ENCODE measurements around the gene HLA-DQB1. TPM values are rescaled to one million over a fixed set of nuclear protein-coding genes. Genes with fewer than 3 reads are reported as not detected.

The HLA-DQB1 gene
- total RNA-seq, 2 experiments from 2014 or later: 21.5 to 21.7 TPM

GRCh38 chr6:32627831-32628230, 38.6 kb downstream of the HLA-DQB1 start:
- Histone ChIP-seq H3K4me1 (ENCODE audit: insufficient read depth, low read length) (peaks cover 12% of the 10 kb centered on the region), H3K36me3 (ENCODE audit: insufficient read depth, low read length) (no peaks in the 10 kb centered on the region), H3K4me3 (ENCODE audit: low read length) (no peak overlapping the region), H3K9me3 (ENCODE audit: control insufficient read depth in 1 of 2, insufficient read depth in 1 of 2, low read length in 2 of 2) (no peaks in the 10 kb centered on the region), H3K27ac (ENCODE audit: low read depth in 1 of 2, low read length in 2 of 2) (no peak overlapping the region), H3K27me3 (ENCODE audit: control insufficient read depth in 1 of 2, insufficient read depth in 2 of 2, low read length in 2 of 2) (no peaks in the 10 kb centered on the region)
- intact Hi-C loops (cut with DNase I, micrococcal nuclease): loop anchor here in 1 of 2 experiments (5.0 kb wide), 1 partner anchor 54 kb away; no protein-coding TSS in a partner anchor
- no peaks in the 10 kb centered on the region for H3K36me3 Mint-ChIP-seq (ENCODE audit: low read depth)
- H3K27ac Mint-ChIP-seq: peak overlapping the region; percentile 38
- peak; percentile 37 for ATAC-seq (ENCODE audit: poor library complexity)
- no peaks in the 10 kb centered on the region for H3K9me3 Mint-ChIP-seq
- peaks cover 50% of the 10 kb centered on the region for H3K4me1 Mint-ChIP-seq (ENCODE audit: low read depth)
- peak overlapping the region; percentile 30 for H3K4me3 Mint-ChIP-seq
- no peaks in the 10 kb centered on the region for H3K27me3 Mint-ChIP-seq
- DNase-seq: peak in 7 of 14 experiments; percentile 11 to 71 (median 28)
- ChIA-PET CTCF (no interaction called here), POLR2A (no interaction called here)
- TF ChIP-seq CTCF (IDR thresholded peaks at IDR 0.05): no peak

GRCh38 chr6:32627249-32627648, 39.2 kb downstream of the HLA-DQB1 start:
- Mint-ChIP-seq H3K4me1 (ENCODE audit: low read depth) (peaks cover 50% of the 10 kb centered on the region), H3K27me3 (no peaks in the 10 kb centered on the region), H3K4me3 (no peak overlapping the region), H3K9me3 (no peaks in the 10 kb centered on the region), H3K36me3 (ENCODE audit: low read depth) (no peaks in the 10 kb centered on the region), H3K27ac (no peak overlapping the region)
- no peak for TF ChIP-seq CTCF (IDR thresholded peaks at IDR 0.05)
- ATAC-seq (ENCODE audit: poor library complexity): no peak
- POLR2A ChIA-PET: no interaction called here
- intact Hi-C loops (cut with DNase I, micrococcal nuclease): loop anchor here in 1 of 2 experiments (5.0 kb wide), 1 partner anchor 55 kb away; no protein-coding TSS in a partner anchor
- H3K4me3 ChIP-seq (ENCODE audit: low read length): no peak overlapping the region
- peaks cover 18% of the 10 kb centered on the region for H3K4me1 ChIP-seq (ENCODE audit: insufficient read depth, low read length)
- no peak for DNase-seq
- H3K9me3 ChIP-seq (ENCODE audit: control insufficient read depth in 1 of 2, insufficient read depth in 1 of 2, low read length in 2 of 2): no peaks in the 10 kb centered on the region
- H3K36me3 ChIP-seq (ENCODE audit: insufficient read depth, low read length): no peaks in the 10 kb centered on the region
- CTCF ChIA-PET: no interaction called here
- H3K27ac ChIP-seq (ENCODE audit: low read depth in 1 of 2, low read length in 2 of 2): no peak overlapping the region
- H3K27me3 ChIP-seq (ENCODE audit: control insufficient read depth in 1 of 2, insufficient read depth in 2 of 2, low read length in 2 of 2): no peaks in the 10 kb centered on the region

- no peaks in the 10 kb centered on the region for H3K27me3 Mint-ChIP-seq
- no peak overlapping the region for H3K4me3 Mint-ChIP-seq
- CTCF ChIA-PET: no interaction called here
- Histone ChIP-seq H3K27ac (ENCODE audit: low read depth in 1 of 2, low read length in 2 of 2) (no peak overlapping the region), H3K4me3 (ENCODE audit: low read length) (no peak overlapping the region), H3K27me3 (ENCODE audit: control insufficient read depth in 1 of 2, insufficient read depth in 2 of 2, low read length in 2 of 2) (no peaks in the 10 kb centered on the region), H3K4me1 (ENCODE audit: insufficient read depth, low read length) (peaks cover 23% of the 10 kb centered on the region), H3K9me3 (ENCODE audit: control insufficient read depth in 1 of 2, insufficient read depth in 1 of 2, low read length in 2 of 2) (no peaks in the 10 kb centered on the region), H3K36me3 (ENCODE audit: insufficient read depth, low read length) (no peaks in the 10 kb centered on the region)
- intact Hi-C loops (cut with DNase I, micrococcal nuclease): loop anchor here in 1 of 2 experiments (5.0 kb wide), 1 partner anchor 57 kb away; no protein-coding TSS in a partner anchor
- peaks cover 62% of the 10 kb centered on the region for H3K4me1 Mint-ChIP-seq (ENCODE audit: low read depth)
- peak overlapping the region; percentile 45 for H3K27ac Mint-ChIP-seq
- TF ChIP-seq CTCF (IDR thresholded peaks at IDR 0.05): no peak
- no peaks in the 10 kb centered on the region for H3K9me3 Mint-ChIP-seq
- DNase-seq: no peak
- H3K36me3 Mint-ChIP-seq (ENCODE audit: low read depth): no peaks in the 10 kb centered on the region
- POLR2A ChIA-PET: no interaction called here
- ATAC-seq (ENCODE audit: poor library complexity): no peak
Observed at GRCh38 chr6:32625137-32625536, 41.3 kb downstream of the HLA-DQB1 start.

All from CD4-positive, alpha-beta T cell (primary cell).